SK-N-SH (cell line): ENCODE measurements around the gene RAET1E. TPM values are rescaled to one million over a fixed set of nuclear protein-coding genes. Genes with fewer than 3 reads are reported as not detected.

Source experiments
- CTCF ChIA-PET: fragments of 300-600, 350-600 bp; formaldehyde crosslinking; extraction: SDS; loops from one replicate; lab custom pipeline; 2021; lab: Yijun Ruan, JAX
- POLR2A ChIA-PET: fragments of 350-600 bp; sonication (Branson Sonifier 250); formaldehyde crosslinking; extraction: SDS; loops from one replicate; lab custom pipeline; 2020; ENCODE audit warnings: antibody characterized with exemption, inconsistent platforms; lab: Yijun Ruan, JAX
- DNase-seq: peaks from one replicate; pipeline ENCODE4 v3.0.0; 2012
- H2AFZ ChIP-seq: fragments of 200-600 bp; sonication (generic); 2 replicates; pipeline ENCODE4 v1.8.1; 2016; ENCODE audit warnings: antibody characterized with exemption, mild to moderate bottlenecking, low read depth
- H3F3A ChIP-seq: fragments of 200-600 bp; sonication (generic); replicated peaks from 2 replicates; pipeline ENCODE3; 2016; ENCODE audit warnings: antibody characterized with exemption, mild to moderate bottlenecking; ENCODE audit not compliant: insufficient read depth
- H3K27ac ChIP-seq, 2 experiments: fragments of 200-500 bp in 1 of 2; fragments of 200-600 bp in 1 of 2; sonication (Bioruptor generic) in 1 of 2; sonication (generic), shearing (Covaris generic) in 1 of 2; 2 replicates each; pipeline versions ENCODE4 v1.5.1 to v1.6.1; 2014 to 2016; ENCODE audit warnings: low read depth in 2 of 2, inconsistent platforms in 1 of 2, low read length in 1 of 2, mild to moderate bottlenecking in 1 of 2, mixed read lengths in 1 of 2
- H3K27me3 ChIP-seq: fragments of 200-600 bp; sonication (generic), shearing (Covaris generic); 2 replicates; pipeline ENCODE4 v1.6.1; 2016; ENCODE audit warnings: mixed run types; ENCODE audit not compliant: insufficient read depth
- H3K36me3 ChIP-seq, 2 experiments: fragments of 200-500 bp in 1 of 2; fragments of 200-600 bp in 1 of 2; sonication (Bioruptor generic) in 1 of 2; sonication (generic) in 1 of 2; replicated peaks in 1 of 2; 2 replicates each; pipeline versions ENCODE3 to v1.5.1; 2014 to 2016; ENCODE audit warnings: low read length in 1 of 2, mild to moderate bottlenecking in 1 of 2; ENCODE audit not compliant: insufficient read depth in 2 of 2, control insufficient read depth in 1 of 2
- H3K4me1 ChIP-seq, 2 experiments: fragments of 200-500 bp in 1 of 2; fragments of 200-600 bp in 1 of 2; sonication (Bioruptor generic) in 1 of 2; sonication (generic), shearing (Covaris generic) in 1 of 2; 2 replicates each; pipeline versions ENCODE4 v1.5.1 to v1.6.1; 2014 to 2016; ENCODE audit warnings: low read depth in 1 of 2, low read length in 1 of 2, mixed run types in 1 of 2; ENCODE audit not compliant: insufficient read depth in 2 of 2, control insufficient read depth in 1 of 2
- H3K4me2 ChIP-seq: fragments of 200-600 bp; sonication (generic), shearing (Covaris generic); 2 replicates; pipeline ENCODE4 v1.6.1; 2017; ENCODE audit warnings: mixed run types
- H3K4me3 ChIP-seq, 2 experiments: fragments of 200-500 bp in 1 of 2; fragments of 200-600 bp in 1 of 2; sonication (Bioruptor generic) in 1 of 2; sonication (generic), shearing (Covaris generic) in 1 of 2; 2 replicates each; pipeline versions ENCODE4 v1.5.1 to v1.8.1; 2014 to 2016; ENCODE audit warnings: low read depth in 2 of 2, inconsistent platforms in 1 of 2, low read length in 1 of 2, mild to moderate bottlenecking in 1 of 2, mixed read lengths in 1 of 2, moderate library complexity in 1 of 2
- H3K79me2 ChIP-seq: fragments of 200-600 bp; sonication (generic); 2 replicates; pipeline ENCODE4 v1.8.1; 2017; ENCODE audit warnings: mild to moderate bottlenecking; ENCODE audit not compliant: insufficient read depth
- H3K9ac ChIP-seq: fragments of 200-600 bp; sonication (generic); 2 replicates; pipeline ENCODE4 v1.6.1; 2017; ENCODE audit warnings: mixed run types
- H3K9me2 ChIP-seq: fragments of 200-600 bp; sonication (generic); 2 replicates; pipeline ENCODE4 v1.6.1; 2017; ENCODE audit warnings: mixed run types
- H3K9me3 ChIP-seq: fragments of 200-600 bp; sonication (generic); 2 replicates; pipeline ENCODE4 v1.6.1; 2017; ENCODE audit warnings: mixed run types, mild to moderate bottlenecking, moderate library complexity
- H4K20me1 ChIP-seq: fragments of 200-600 bp; sonication (generic); 2 replicates; pipeline ENCODE4 v1.6.1; 2017; ENCODE audit warnings: mild to moderate bottlenecking, mixed run types; ENCODE audit not compliant: insufficient read depth
- ELF1 ChIP-seq: IDR thresholded peaks from 2 replicates; pipeline ENCODE4 v1.4.0; 2012
- FOSL2 ChIP-seq: IDR thresholded peaks from 2 replicates; pipeline ENCODE4 v1.4.0; 2012; ENCODE audit warnings: low read depth, mild to moderate bottlenecking, moderate library complexity, borderline replicate concordance
- FOXJ3 ChIP-seq: sonication (generic); formaldehyde crosslinking; IDR thresholded peaks from 2 replicates; pipeline ENCODE4 v1.5.1; 2020; ENCODE audit warnings: mild to moderate bottlenecking, missing genetic modification reagents
- GABPA ChIP-seq: IDR thresholded peaks from 2 replicates; pipeline ENCODE4 v1.4.0; 2012; ENCODE audit warnings: low read depth, mild to moderate bottlenecking
- GATA2 ChIP-seq: sonication (generic); formaldehyde crosslinking; IDR thresholded peaks from 2 replicates; pipeline ENCODE4 v1.5.0; 2020; ENCODE audit warnings: mild to moderate bottlenecking, missing genetic modification reagents
- JUND ChIP-seq: IDR thresholded peaks from 2 replicates; pipeline ENCODE4 v1.4.0; 2012
- MXI1 ChIP-seq: IDR thresholded peaks from 2 replicates; pipeline ENCODE4 v1.6.1; 2012; ENCODE audit warnings: mild to moderate bottlenecking, low read depth, low read length, improper control_type of control experiment
- NFIC ChIP-seq: IDR thresholded peaks from 2 replicates; pipeline ENCODE4 v1.4.0; 2012; ENCODE audit warnings: borderline replicate concordance
- NRF1 ChIP-seq: IDR thresholded peaks from 2 replicates; pipeline ENCODE4 v1.6.1; 2012; ENCODE audit warnings: low read depth, mild to moderate bottlenecking, low read length
- POLR2AphosphoS5 ChIP-seq: IDR thresholded peaks from 2 replicates; pipeline ENCODE4 v1.6.1; 2012; ENCODE audit warnings: low read depth, low read length
- RAD21 ChIP-seq: IDR thresholded peaks from 2 replicates; pipeline ENCODE4 v1.6.1; 2012; ENCODE audit warnings: mild to moderate bottlenecking, low read length
- RFX5 ChIP-seq: IDR thresholded peaks from 2 replicates; pipeline ENCODE4 v1.6.1; 2012; ENCODE audit warnings: mild to moderate bottlenecking, improper control_type of control experiment, low read length
- SMC3 ChIP-seq: IDR thresholded peaks from 2 replicates; pipeline ENCODE4 v1.6.1; 2012; ENCODE audit warnings: low read depth, low read length, improper control_type of control experiment
- YY1 ChIP-seq: IDR thresholded peaks from 2 replicates; pipeline ENCODE4 v1.4.0; 2012; ENCODE audit warnings: low read depth, mild to moderate bottlenecking
- WGBS: methylation state at CpG from one replicate; pipeline ENCODE4 v1.1.6; 2017; ENCODE audit warnings: low lambda C conversion rate; 5-methylcytosine and 5-hydroxymethylcytosine counted together
- polyA plus RNA-seq, 3 experiments: library from polyadenylated mRNA; depleted of rRNA; stranded (reverse); fragments of >200 nt; gene quantifications; 2 replicates each; pipeline ENCODE4 v1.2.3, GENCODE V29; 2012
- TF ChIP-seq, protein P1 (sequence below): fragments of 150-350 bp; IDR thresholded peaks from 2 replicates; pipeline ENCODE4 v1.6.1; 2016; ENCODE audit warnings: mild to moderate bottlenecking, low read depth, low read length
- TF ChIP-seq, protein P2 (sequence below): fragments of 200-600 bp; sonication (generic); IDR thresholded peaks from 2 replicates; pipeline ENCODE4 v1.6.1; 2017; ENCODE audit warnings: antibody characterized with exemption, mild to moderate bottlenecking, moderate library complexity
- TF ChIP-seq, protein P3 (sequence below): fragments of 150-350 bp; IDR thresholded peaks from 2 replicates; pipeline ENCODE4 v1.6.1; 2017; ENCODE audit warnings: antibody characterized with exemption, low read length, low read depth, borderline replicate concordance
- TF ChIP-seq, protein P4 (sequence below): IDR thresholded peaks from 2 replicates; pipeline ENCODE4 v1.4.0; 2012; ENCODE audit warnings: low read depth, borderline replicate concordance
- TF ChIP-seq, protein P5 (sequence below): IDR thresholded peaks from 2 replicates; pipeline ENCODE4; 2012

RAET1E gene
- polyA plus RNA-seq, 1 of the 3 experiments (the other 2 are of a cell fraction): 0.15 TPM

DNA sequence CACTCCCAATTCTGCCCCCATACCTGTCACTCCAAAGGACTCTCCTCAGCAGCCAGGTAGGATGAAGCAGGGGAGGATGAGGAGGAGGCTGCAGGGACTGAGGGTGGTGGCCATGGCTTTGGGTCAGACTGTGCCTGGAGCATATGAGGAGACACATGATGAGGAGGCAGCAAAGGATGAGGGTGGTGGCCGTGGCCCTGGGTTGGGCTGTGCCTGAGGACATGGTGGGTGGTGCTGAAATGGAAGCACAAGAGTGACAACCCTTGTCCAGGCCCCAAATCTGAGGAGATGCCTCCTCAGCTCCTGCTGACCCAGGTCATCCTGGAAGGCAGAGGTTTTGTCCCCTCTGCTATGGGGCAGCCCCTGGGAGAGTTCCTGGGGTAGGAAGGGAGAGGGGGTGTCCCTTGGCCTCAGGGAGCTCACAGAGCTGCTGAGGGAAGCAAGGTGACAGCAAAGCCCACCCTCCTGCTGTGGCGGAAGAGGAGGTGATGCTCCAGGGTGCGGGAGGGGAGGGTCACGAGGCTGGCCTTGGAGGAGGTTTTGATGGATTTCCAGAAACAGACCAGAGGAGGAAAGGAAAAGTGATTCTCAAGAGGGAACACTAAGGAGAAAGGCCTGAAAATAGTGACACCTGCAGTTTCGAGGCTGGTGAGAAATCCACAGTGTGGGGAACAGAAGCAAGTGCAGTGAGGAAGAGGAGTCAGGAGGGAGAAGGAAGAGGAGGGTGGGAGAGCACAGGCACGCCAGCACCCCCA is 20.4 kb upstream of the RAET1E start:
- Histone ChIP-seq H3K4me1 (peaks cover 0 to 5% of the 10 kb centered on the region in 2 experiments; a peak in 1 of 4 replicates), H3K4me2 (no peak overlapping the region), H3F3A (no peaks in the 10 kb centered on the region), H2AFZ (no peak overlapping the region), H3K9me2 (no peaks in the 10 kb centered on the region), H3K27me3 (no peaks in the 10 kb centered on the region), H4K20me1 (no peaks in the 10 kb centered on the region), H3K79me2 (no peaks in the 10 kb centered on the region), H3K36me3 (no peaks in the 10 kb centered on the region), H3K9me3 (no peaks in the 10 kb centered on the region), H3K27ac (no peak overlapping the region), H3K4me3 (no peak overlapping the region), H3K9ac (no peak overlapping the region)
- POLR2A ChIA-PET: no interaction called here
- CTCF ChIA-PET: interaction anchor here (1.4 kb wide), 2 partner anchors 78 to 84 kb away, joined by 3 read pairs; no protein-coding TSS in a partner anchor
- TF ChIP-seq JUND (no peak), GATA2 (CRISPR knock-in tag) (no peak), NRF1 (no peak)
- TF ChIP-seq, protein P1, sequence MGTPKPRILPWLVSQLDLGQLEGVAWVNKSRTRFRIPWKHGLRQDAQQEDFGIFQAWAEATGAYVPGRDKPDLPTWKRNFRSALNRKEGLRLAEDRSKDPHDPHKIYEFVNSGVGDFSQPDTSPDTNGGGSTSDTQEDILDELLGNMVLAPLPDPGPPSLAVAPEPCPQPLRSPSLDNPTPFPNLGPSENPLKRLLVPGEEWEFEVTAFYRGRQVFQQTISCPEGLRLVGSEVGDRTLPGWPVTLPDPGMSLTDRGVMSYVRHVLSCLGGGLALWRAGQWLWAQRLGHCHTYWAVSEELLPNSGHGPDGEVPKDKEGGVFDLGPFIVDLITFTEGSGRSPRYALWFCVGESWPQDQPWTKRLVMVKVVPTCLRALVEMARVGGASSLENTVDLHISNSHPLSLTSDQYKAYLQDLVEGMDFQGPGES: no peak
- TF ChIP-seq, protein P2, sequence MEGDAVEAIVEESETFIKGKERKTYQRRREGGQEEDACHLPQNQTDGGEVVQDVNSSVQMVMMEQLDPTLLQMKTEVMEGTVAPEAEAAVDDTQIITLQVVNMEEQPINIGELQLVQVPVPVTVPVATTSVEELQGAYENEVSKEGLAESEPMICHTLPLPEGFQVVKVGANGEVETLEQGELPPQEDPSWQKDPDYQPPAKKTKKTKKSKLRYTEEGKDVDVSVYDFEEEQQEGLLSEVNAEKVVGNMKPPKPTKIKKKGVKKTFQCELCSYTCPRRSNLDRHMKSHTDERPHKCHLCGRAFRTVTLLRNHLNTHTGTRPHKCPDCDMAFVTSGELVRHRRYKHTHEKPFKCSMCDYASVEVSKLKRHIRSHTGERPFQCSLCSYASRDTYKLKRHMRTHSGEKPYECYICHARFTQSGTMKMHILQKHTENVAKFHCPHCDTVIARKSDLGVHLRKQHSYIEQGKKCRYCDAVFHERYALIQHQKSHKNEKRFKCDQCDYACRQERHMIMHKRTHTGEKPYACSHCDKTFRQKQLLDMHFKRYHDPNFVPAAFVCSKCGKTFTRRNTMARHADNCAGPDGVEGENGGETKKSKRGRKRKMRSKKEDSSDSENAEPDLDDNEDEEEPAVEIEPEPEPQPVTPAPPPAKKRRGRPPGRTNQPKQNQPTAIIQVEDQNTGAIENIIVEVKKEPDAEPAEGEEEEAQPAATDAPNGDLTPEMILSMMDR: no peak
- DNase-seq: no peak
- 46% methylated on average over 6 of the region's 6 CpGs for WGBS

DNA sequence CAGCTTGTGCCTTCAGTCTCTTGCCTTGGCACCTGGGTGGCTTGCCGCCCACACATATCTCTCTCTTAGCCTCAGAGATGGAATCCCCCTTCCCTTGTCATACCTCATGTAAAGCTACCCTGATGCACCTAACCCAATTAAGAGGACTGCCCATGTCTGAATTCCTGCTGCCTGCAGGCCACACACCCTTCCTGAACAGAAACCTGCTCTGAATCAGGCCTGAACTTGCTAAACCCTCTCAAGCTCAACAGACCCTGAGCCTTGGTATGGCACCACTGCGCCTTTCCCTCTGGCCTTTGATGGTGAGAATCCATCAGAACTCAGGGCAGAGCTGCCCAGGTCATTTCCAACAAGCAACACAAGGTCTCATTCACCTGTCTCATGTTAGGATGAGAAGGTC is 19.8 kb upstream of the RAET1E start:
- Histone ChIP-seq H3K9me3 (no peaks in the 10 kb centered on the region), H3F3A (no peaks in the 10 kb centered on the region), H3K4me3 (no peak overlapping the region), H3K27me3 (no peaks in the 10 kb centered on the region), H3K4me1 (peaks cover 0 to 3% of the 10 kb centered on the region in 2 experiments; a peak in 1 of 4 replicates), H2AFZ (no peak overlapping the region), H3K79me2 (no peaks in the 10 kb centered on the region), H3K27ac (no peak overlapping the region), H3K9me2 (no peaks in the 10 kb centered on the region), H3K36me3 (no peaks in the 10 kb centered on the region), H3K9ac (no peak overlapping the region), H4K20me1 (no peaks in the 10 kb centered on the region), H3K4me2 (no peak overlapping the region)
- ChIA-PET CTCF (interaction anchor here (1.4 kb wide), 2 partner anchors 78 to 84 kb away, joined by 3 read pairs; no protein-coding TSS in a partner anchor), POLR2A (no interaction called here)
- no peak for DNase-seq
- WGBS: 70% methylated on average over 1 of the region's 2 CpGs
- TF ChIP-seq, protein P3, sequence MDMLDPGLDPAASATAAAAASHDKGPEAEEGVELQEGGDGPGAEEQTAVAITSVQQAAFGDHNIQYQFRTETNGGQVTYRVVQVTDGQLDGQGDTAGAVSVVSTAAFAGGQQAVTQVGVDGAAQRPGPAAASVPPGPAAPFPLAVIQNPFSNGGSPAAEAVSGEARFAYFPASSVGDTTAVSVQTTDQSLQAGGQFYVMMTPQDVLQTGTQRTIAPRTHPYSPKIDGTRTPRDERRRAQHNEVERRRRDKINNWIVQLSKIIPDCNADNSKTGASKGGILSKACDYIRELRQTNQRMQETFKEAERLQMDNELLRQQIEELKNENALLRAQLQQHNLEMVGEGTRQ: no peak
- TF ChIP-seq, protein P1: no peak
- TF ChIP-seq, protein P4, sequence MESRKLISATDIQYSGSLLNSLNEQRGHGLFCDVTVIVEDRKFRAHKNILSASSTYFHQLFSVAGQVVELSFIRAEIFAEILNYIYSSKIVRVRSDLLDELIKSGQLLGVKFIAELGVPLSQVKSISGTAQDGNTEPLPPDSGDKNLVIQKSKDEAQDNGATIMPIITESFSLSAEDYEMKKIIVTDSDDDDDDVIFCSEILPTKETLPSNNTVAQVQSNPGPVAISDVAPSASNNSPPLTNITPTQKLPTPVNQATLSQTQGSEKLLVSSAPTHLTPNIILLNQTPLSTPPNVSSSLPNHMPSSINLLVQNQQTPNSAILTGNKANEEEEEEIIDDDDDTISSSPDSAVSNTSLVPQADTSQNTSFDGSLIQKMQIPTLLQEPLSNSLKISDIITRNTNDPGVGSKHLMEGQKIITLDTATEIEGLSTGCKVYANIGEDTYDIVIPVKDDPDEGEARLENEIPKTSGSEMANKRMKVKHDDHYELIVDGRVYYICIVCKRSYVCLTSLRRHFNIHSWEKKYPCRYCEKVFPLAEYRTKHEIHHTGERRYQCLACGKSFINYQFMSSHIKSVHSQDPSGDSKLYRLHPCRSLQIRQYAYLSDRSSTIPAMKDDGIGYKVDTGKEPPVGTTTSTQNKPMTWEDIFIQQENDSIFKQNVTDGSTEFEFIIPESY: no peak
- TF ChIP-seq FOXJ3: no peak
- no peak for TF ChIP-seq NFIC
- no peak for TF ChIP-seq JUND
- TF ChIP-seq GABPA: no peak
- no peak for TF ChIP-seq FOSL2
- no peak for TF ChIP-seq RAD21
- no peak for TF ChIP-seq SMC3
- TF ChIP-seq MXI1: no peak
- TF ChIP-seq ELF1: no peak
- TF ChIP-seq, protein P5, sequence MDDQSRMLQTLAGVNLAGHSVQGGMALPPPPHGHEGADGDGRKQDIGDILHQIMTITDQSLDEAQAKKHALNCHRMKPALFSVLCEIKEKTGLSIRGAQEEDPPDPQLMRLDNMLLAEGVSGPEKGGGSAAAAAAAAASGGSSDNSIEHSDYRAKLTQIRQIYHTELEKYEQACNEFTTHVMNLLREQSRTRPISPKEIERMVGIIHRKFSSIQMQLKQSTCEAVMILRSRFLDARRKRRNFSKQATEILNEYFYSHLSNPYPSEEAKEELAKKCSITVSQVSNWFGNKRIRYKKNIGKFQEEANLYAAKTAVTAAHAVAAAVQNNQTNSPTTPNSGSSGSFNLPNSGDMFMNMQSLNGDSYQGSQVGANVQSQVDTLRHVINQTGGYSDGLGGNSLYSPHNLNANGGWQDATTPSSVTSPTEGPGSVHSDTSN: no peak
- no peak for TF ChIP-seq GATA2 (CRISPR knock-in tag)
- no peak for TF ChIP-seq RFX5
- no peak for TF ChIP-seq POLR2AphosphoS5
- TF ChIP-seq YY1: no peak
